ENCODE measurements around the gene KIF23. TPM values are rescaled to one million over a fixed set of nuclear protein-coding genes. Genes with fewer than 3 reads are reported as not detected.

Gene KIF23
- total and polyA plus RNA-seq, 5 donors from 2014 or later = 0.74 to 3.8 (median 1.2) TPM

DNA sequence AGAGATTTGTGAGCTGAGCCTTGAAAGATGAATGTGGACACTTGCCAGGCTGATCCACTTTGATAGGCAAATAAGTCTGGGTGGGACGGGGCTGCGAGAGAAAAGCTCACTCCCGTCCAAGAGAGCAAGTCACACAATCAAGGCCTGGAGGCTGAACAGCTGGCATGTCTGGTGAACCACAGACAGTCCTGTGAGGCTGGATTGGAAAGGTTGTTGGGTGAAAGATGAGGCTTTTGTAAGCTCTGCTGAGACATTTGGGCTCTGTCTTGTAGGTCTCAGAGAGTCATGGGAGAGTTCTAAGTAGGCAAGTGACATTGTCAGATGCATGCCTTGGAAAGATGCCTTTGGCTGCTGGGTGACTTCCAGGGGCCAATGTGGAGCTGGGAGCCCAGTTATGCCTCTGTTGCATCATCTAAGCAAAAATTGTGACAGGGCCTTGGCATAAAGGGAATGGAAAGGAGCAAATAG, 76.9 kb downstream of the KIF23 start:
- DNase-seq = no peak

DNA sequence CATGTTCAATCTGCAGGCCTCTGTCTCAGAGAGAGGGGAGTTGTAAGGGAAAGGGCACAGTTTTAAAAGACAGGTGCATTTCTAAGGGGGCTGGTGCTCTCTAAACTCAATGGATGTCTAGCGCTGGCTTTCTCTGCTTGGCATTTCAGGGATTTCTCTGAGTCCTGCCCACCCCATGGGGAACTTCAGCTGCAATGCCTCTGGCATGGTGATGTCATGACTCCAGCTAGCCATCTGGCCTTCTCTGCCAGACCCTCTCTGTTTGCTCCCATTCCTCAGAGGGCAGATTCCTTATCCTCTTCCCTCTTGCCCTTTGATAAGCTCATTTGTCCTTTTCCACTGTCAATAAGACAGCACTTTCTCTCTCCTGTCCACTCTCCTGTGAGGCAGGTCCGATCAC, 79.3 kb downstream of the KIF23 start:
- ATAC-seq (ENCODE audit: low read depth in 2 of 2) = no peak

More for the DNA sequence above, 76.9 kb downstream of the KIF23 start:
- Mint-ChIP-seq H3K27ac (no peak overlapping the region), H3K27me3 (peaks cover 31% of the 10 kb centered on the region), H3K4me1 (no peaks in the 10 kb centered on the region), H3K4me3 (no peak overlapping the region), H3K9me3 (peaks cover 0 to 4% (median 0%) of the 10 kb centered on the region in 7 donors), H3K36me3 (peaks cover 4% of the 10 kb centered on the region)
- ATAC-seq (ENCODE audit: low read depth in 2 of 2) = no peak
- peaks cover 7% of the 10 kb centered on the region for H3K27me3 ChIP-seq (ENCODE audit: control insufficient read depth, insufficient read depth, low read length)
- H3K36me3 ChIP-seq (ENCODE audit: control insufficient read depth, insufficient read depth, low read length) = no peaks in the 10 kb centered on the region
- no peak overlapping the region for H3K4me3 ChIP-seq (ENCODE audit: low read depth, low read length)
- no peak overlapping the region for H3K27ac ChIP-seq (ENCODE audit: insufficient read depth, low read length, poor library complexity, severe bottlenecking)
- H3K9me3 ChIP-seq (ENCODE audit: control insufficient read depth in 2 of 2, low read length in 2 of 2) = peaks cover 0 to 5% of the 10 kb centered on the region in 2 experiments
- no peaks in the 10 kb centered on the region for H3K4me1 ChIP-seq (ENCODE audit: control insufficient read depth, insufficient read depth, low read length, poor library complexity, severe bottlenecking)

DNA sequence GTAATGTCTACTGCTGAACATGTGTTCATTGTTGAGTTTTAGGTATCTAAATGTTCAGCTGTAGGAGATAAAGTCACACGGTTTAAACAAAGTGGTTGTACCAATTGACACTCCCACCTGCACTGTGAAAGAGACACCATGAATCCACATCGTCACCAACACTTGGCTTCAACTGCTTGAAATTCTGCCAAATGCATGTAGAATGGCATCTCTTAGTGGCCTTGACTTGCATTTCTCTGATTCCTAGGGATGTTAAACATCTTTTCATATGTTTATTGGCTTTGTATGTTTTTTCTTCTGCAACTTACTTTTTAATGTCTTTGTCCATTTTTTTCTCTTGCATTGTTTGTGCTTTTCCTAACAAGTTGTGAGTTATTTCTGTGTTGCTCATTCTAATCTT, 81.9 kb downstream of the KIF23 start:
- H3K4me1 ChIP-seq (ENCODE audit: control insufficient read depth, insufficient read depth, low read length, poor library complexity, severe bottlenecking) = no peaks in the 10 kb centered on the region
- peaks cover 0 to 2% (median 0%) of the 10 kb centered on the region in 4 donors for H3K4me1 Mint-ChIP-seq
- no peaks in the 10 kb centered on the region for H3K36me3 ChIP-seq (ENCODE audit: control insufficient read depth, insufficient read depth, low read length)
- peaks cover 4% of the 10 kb centered on the region for H3K27me3 ChIP-seq (ENCODE audit: control insufficient read depth, insufficient read depth, low read length)
- H3K36me3 Mint-ChIP-seq = peaks cover 4% of the 10 kb centered on the region
- no peak overlapping the region for H3K27ac ChIP-seq (ENCODE audit: insufficient read depth, low read length, poor library complexity, severe bottlenecking)
- peaks cover 0 to 4% (median 0%) of the 10 kb centered on the region in 7 donors for H3K9me3 Mint-ChIP-seq
- H3K9me3 ChIP-seq (ENCODE audit: control insufficient read depth in 2 of 2, low read length in 2 of 2) = peaks cover 0 to 5% of the 10 kb centered on the region in 2 experiments
- ATAC-seq (ENCODE audit: low read depth in 2 of 2) = no peak
- no peak overlapping the region for H3K27ac Mint-ChIP-seq
- H3K27me3 Mint-ChIP-seq = peaks cover 19% of the 10 kb centered on the region
- H3K4me3 ChIP-seq (ENCODE audit: low read depth, low read length) = no peak overlapping the region
- H3K4me3 Mint-ChIP-seq = no peak overlapping the region
- no peak for DNase-seq

More for the DNA sequence above, 79.3 kb downstream of the KIF23 start:
- Mint-ChIP-seq H3K27ac (no peak overlapping the region), H3K36me3 (peaks cover 4% of the 10 kb centered on the region), H3K4me3 (no peak overlapping the region), H3K27me3 (peaks cover 27% of the 10 kb centered on the region), H3K9me3 (peaks cover 0 to 4% (median 0%) of the 10 kb centered on the region in 7 donors), H3K4me1 (peaks cover 0 to 2% (median 0%) of the 10 kb centered on the region in 4 donors)
- H3K9me3 ChIP-seq (ENCODE audit: control insufficient read depth in 2 of 2, low read length in 2 of 2) = peaks cover 0 to 5% of the 10 kb centered on the region in 2 experiments
- H3K4me3 ChIP-seq (ENCODE audit: low read depth, low read length) = no peak overlapping the region
- H3K27ac ChIP-seq (ENCODE audit: insufficient read depth, low read length, poor library complexity, severe bottlenecking) = no peak overlapping the region
- peaks cover 7% of the 10 kb centered on the region for H3K27me3 ChIP-seq (ENCODE audit: control insufficient read depth, insufficient read depth, low read length)
- H3K36me3 ChIP-seq (ENCODE audit: control insufficient read depth, insufficient read depth, low read length) = no peaks in the 10 kb centered on the region
- H3K4me1 ChIP-seq (ENCODE audit: control insufficient read depth, insufficient read depth, low read length, poor library complexity, severe bottlenecking) = no peaks in the 10 kb centered on the region
- DNase-seq = no peak

DNA sequence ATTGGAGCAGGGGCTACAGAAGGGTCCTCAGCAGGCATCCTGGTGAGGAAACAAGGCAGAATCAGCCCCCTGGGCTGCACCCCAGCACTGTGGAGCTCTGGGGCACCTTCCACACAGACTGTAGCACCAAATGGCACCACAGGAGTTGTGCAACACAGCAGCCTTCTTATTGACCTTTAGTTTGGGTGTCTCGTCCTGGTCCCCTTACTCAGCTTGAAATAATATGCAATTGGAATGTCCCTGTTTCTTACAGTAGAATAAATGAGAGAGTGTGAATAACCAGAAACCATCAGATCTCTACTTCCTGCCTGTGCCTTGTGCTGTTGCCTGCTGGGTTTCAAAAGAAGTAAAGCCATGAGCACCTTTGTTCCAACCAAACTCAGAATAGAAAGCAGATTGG, 82.9 kb downstream of the KIF23 start:
- no peaks in the 10 kb centered on the region for H3K4me1 ChIP-seq (ENCODE audit: control insufficient read depth, insufficient read depth, low read length, poor library complexity, severe bottlenecking)
- Mint-ChIP-seq H3K27me3 (peaks cover 18% of the 10 kb centered on the region), H3K4me1 (peaks cover 0 to 2% (median 0%) of the 10 kb centered on the region in 4 donors), H3K4me3 (no peak overlapping the region), H3K9me3 (peaks cover 0 to 3% (median 0%) of the 10 kb centered on the region in 7 donors), H3K27ac (no peak overlapping the region), H3K36me3 (peaks cover 4% of the 10 kb centered on the region)
- peaks cover 2% of the 10 kb centered on the region for H3K27me3 ChIP-seq (ENCODE audit: control insufficient read depth, insufficient read depth, low read length)
- no peak for ATAC-seq (ENCODE audit: low read depth in 2 of 2)
- no peaks in the 10 kb centered on the region for H3K9me3 ChIP-seq (ENCODE audit: control insufficient read depth in 2 of 2, low read length in 2 of 2)
- no peak overlapping the region for H3K4me3 ChIP-seq (ENCODE audit: low read depth, low read length)
- H3K36me3 ChIP-seq (ENCODE audit: control insufficient read depth, insufficient read depth, low read length) = no peaks in the 10 kb centered on the region
- H3K27ac ChIP-seq (ENCODE audit: insufficient read depth, low read length, poor library complexity, severe bottlenecking) = no peak overlapping the region
- DNase-seq = no peak

DNA sequence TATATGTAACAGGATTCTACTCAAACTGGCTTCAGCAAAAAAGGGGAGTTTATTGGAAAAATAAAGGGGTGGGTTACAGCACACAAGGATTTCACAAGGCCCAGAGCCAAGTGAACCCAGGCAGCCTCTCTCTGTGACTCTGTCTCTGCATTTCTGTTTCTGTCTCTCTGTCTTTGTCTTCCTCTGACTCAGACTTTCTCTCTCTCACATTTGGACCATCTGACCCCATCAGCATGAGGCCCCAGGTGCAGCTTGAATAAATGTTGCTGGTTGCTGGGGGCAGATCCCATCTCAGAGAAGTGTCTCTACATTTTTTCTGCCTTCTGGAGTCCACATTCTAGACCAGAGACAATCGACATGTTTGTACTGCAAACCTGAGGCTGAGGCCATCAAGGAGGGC, 83.5 kb downstream of the KIF23 start:
- H3K4me1 ChIP-seq (ENCODE audit: control insufficient read depth, insufficient read depth, low read length, poor library complexity, severe bottlenecking) = no peaks in the 10 kb centered on the region
- no peak overlapping the region for H3K27ac ChIP-seq (ENCODE audit: insufficient read depth, low read length, poor library complexity, severe bottlenecking)
- Mint-ChIP-seq H3K27me3 (peaks cover 18% of the 10 kb centered on the region), H3K4me3 (no peak overlapping the region), H3K4me1 (peaks cover 0 to 2% (median 0%) of the 10 kb centered on the region in 4 donors), H3K9me3 (peaks cover 0 to 3% (median 0%) of the 10 kb centered on the region in 7 donors), H3K36me3 (peaks cover 4% of the 10 kb centered on the region), H3K27ac (no peak overlapping the region)
- no peaks in the 10 kb centered on the region for H3K9me3 ChIP-seq (ENCODE audit: control insufficient read depth in 2 of 2, low read length in 2 of 2)
- DNase-seq (no peak), ATAC-seq (ENCODE audit: low read depth in 2 of 2) (no peak)
- H3K4me3 ChIP-seq (ENCODE audit: low read depth, low read length) = no peak overlapping the region
- no peaks in the 10 kb centered on the region for H3K27me3 ChIP-seq (ENCODE audit: control insufficient read depth, insufficient read depth, low read length)
- no peaks in the 10 kb centered on the region for H3K36me3 ChIP-seq (ENCODE audit: control insufficient read depth, insufficient read depth, low read length)

Other genes with a start within 250 kb of the KIF23 start
- not detected for gene PAQR5, start 115.4 kb upstream of the KIF23 start, total RNA-seq
- gene PAQR5, start 115.4 kb upstream of the KIF23 start, polyA plus RNA-seq = not detected
- 1,439 TPM for gene RPLP1, start 38.5 kb downstream of the KIF23 start, total RNA-seq
- gene RPLP1, start 38.5 kb downstream of the KIF23 start, polyA plus RNA-seq = 1,000 to 10,000 TPM; 1,970 to 2,778 (median 2,296) TPM